Hematopoietic multipotent progenitor cell treated with erythropoietin and hydrocortisone succinate and interleukin-3 and kit ligand, for 8 days (in vitro differentiated cells): Measurements from ENCODE around the gene SLC4A9.

Experiments
- DNase-seq: peaks from one replicate; pipeline ENCODE4 v3.0.0-alpha.2; 2015

SLC4A9 gene, protein sequence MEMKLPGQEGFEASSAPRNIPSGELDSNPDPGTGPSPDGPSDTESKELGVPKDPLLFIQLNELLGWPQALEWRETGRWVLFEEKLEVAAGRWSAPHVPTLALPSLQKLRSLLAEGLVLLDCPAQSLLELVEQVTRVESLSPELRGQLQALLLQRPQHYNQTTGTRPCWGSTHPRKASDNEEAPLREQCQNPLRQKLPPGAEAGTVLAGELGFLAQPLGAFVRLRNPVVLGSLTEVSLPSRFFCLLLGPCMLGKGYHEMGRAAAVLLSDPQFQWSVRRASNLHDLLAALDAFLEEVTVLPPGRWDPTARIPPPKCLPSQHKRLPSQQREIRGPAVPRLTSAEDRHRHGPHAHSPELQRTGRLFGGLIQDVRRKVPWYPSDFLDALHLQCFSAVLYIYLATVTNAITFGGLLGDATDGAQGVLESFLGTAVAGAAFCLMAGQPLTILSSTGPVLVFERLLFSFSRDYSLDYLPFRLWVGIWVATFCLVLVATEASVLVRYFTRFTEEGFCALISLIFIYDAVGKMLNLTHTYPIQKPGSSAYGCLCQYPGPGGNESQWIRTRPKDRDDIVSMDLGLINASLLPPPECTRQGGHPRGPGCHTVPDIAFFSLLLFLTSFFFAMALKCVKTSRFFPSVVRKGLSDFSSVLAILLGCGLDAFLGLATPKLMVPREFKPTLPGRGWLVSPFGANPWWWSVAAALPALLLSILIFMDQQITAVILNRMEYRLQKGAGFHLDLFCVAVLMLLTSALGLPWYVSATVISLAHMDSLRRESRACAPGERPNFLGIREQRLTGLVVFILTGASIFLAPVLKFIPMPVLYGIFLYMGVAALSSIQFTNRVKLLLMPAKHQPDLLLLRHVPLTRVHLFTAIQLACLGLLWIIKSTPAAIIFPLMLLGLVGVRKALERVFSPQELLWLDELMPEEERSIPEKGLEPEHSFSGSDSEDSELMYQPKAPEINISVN

DNA sequence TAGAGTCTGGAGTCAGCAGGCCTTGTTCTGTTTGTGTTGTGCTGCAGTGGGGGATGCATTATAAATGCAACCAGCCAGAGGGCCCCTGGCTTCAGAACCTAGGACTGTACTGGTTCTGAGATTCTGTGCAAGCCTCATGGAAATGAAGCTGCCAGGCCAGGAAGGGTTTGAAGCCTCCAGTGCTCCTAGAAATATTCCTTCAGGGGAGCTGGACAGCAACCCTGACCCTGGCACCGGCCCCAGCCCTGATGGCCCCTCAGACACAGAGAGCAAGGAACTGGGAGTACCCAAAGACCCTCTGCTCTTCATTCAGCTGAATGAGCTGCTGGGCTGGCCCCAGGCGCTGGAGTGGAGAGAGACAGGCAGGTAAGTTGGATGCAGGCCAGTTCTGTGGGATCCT is at the start of gene SLC4A9:
SLC4A9 (plus strand) TSS at position 94 of the 400 bp plus-strand sequence; CDS start at position 137, 43 bp downstream.
- DNase-seq, result no peak

DNA sequence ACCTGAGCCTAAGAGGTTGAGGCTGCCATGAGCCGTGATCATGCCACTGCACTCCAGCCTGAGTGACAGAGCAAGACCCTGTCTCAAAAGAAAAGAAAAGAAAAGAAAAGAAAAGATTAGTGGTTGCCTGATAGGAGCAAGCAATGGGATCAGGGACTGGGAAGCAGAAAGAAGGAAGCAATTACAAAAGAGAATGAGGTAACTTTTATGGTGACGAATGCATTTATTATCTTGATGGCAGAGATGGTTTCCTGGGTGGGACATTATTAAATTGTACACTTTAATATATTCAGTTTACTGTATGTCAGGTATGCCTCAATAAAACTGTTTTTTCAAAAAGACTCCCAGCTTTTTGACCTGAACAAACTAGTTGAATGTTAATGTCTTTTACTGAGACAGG is 49.6 kb upstream of the SLC4A9 start:
- no peak for DNase-seq

DNA sequence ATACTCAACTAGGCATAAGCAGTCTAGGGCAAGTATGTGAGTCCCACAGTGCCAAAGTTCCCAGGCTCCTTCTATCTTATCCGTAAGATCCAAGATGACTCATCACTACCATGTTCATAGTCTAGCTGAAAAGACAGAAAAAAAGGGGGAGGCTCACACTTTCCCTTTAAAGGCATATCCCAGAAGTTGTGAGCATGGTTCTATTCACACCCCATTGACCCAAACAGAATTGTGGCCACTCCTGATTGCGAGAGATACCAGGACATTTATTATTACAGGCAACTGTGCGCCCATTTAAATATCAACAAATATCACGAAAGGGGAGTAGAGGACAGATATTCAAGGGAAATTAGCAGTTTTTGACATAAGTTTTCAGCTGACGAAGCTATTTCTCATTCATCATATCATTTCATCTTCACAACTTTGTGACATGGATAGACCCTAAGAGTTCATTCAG is 49.0 kb upstream of the SLC4A9 start:
- DNase-seq, result no peak

- DNase-seq, result no peak
Measured at GRCh38 chr5:140312067-140312790, 47.8 kb upstream of the SLC4A9 start.

DNA sequence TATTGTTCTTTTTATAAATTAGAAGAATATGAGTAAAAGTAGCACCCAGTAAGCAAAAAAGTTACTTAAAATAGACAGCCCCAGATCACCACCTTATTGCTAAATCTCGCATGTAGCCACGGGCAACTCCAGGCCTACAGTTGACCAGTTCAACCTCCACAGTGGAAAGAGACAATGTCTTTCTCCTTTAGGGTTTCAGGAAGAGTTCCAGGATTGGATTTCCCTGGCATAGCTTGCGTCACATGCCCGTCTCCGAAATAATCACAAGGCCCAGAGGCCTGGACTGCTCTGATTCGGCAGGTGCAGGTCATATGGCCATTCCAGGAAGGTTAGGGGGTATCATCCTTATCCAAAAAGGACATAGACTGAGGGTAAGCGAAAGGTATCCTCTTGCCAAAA is 47.2 kb upstream of the SLC4A9 start:
- DNase-seq, result no peak

DNA sequence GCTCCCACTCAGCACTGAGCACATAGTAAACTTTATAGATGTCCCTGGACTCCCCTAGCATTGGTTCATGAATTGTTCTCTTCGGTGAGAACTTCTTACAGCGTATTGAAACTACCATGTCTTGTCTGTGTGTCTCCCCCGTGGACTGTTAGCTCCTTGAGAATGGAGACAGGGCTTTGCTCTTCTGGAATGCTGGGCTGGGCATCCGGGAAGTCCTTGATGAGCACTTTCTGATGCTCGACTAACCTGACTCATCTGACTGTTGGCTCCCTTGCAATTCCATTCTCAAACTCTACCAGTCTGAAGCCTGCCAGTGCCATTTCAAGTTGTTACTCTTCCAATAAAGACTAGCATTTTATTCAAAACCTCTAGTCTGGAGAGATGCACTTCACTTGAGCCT is 42.1 kb upstream of the SLC4A9 start:
- DNase-seq, result no peak

- no peak for DNase-seq
Measured at GRCh38 chr5:140318792-140319191, 41.2 kb upstream of the SLC4A9 start.

- DNase-seq, result no peak
Measured at GRCh38 chr5:140319833-140320232, 40.2 kb upstream of the SLC4A9 start.

- no peak for DNase-seq
Measured at GRCh38 chr5:140321796-140322195, 38.2 kb upstream of the SLC4A9 start.

GRCh38 chr5:140322751-140323731 is 37.0 kb upstream of the SLC4A9 start:
- no peak for DNase-seq

- no peak for DNase-seq
Measured at GRCh38 chr5:140324041-140324600, 35.9 kb upstream of the SLC4A9 start.

DNA sequence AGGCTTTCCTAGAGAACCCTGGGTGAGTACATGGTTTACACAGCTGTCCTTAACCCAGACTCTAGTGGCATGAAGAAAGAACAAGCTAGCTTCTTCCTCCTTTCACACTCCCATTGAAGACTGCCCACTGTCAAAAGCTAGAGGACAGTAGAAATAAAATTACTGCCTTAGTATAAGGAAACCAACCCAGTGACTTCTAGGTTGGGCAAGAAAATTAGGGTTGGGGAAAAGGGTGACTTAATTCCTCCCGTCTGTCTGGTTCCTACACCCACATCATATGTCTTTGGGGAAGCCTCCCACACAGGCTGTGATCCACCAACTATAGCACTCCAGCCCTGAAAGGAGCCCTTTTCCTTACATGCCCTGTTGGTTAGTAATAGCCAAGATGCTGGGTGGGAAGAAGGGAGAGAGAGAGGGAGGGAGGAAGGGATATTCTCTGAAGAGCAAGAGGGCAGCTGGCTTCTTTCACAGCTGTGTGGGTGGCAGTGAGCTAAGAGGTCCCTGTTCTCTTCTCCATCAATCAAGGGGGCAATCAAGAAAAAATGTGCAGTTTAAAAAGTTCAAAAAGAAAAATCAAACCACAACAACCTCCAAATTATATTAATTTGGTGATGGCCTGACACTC is 35.3 kb upstream of the SLC4A9 start:
- no peak for DNase-seq

GRCh38 chr5:140325486-140325885 is 34.5 kb upstream of the SLC4A9 start:
- no peak for DNase-seq

- DNase-seq, result no peak
Measured at GRCh38 chr5:140327589-140327988, 32.4 kb upstream of the SLC4A9 start.

GRCh38 chr5:140328036-140328764 is 31.8 kb upstream of the SLC4A9 start:
- no peak for DNase-seq

DNA sequence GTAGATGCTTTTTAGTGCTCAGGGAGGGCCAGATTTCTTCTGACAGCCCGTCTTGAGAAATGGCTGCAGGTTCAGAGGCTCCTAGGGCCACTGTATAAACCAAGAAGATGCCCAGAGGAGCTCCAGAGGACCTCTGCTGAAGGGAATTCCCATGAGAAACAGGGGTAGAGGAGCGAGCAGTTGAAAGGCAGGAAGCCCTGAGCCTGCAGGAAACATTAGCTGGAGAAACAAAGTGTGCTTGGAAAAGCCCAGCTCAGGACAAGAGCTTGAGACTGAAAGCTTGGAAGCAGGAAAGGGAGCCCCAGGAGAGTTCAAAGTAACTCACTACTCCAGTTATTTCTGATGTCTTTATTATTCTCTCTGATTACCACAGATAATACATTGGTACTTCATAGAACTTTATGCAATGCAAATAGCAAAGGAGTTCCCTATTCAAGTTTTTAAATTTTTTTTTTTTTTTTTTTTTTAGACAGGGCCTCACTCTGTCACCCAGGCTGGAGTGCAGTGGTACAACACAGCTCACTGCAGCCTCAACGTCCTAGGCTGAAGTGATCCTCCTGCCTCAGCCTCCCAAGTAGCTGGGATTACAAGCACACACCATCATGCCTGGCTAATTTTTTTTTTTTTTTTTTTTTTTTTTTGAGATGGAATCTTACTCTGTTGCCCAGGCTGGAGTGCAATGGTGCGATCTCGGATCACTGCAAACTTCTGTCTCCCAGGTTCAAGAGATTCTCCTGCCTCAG is 30.1 kb upstream of the SLC4A9 start:
- DNase-seq, result no peak

- no peak for DNase-seq
Measured at GRCh38 chr5:140331638-140332037, 28.4 kb upstream of the SLC4A9 start.

DNA sequence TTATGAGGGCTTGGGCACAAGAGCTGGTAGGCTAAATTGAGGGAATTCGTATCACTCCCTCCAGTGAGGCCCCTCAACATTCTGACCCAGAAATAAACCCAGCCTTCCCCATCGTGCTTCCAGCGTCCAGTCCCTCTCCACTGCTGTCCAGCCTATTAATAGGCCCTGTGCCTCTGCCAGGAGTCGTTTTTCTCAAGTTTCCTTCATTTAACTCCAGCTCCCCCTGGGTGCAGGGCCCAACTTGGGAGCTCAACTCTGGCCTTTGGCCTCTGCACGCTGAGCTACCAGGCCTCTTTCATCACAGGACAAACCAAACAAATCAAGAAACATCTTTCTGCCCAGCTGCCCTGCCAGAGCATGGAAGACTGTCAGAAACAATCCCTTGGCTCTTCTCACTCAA is 23.6 kb upstream of the SLC4A9 start:
- DNase-seq, result no peak

DNA sequence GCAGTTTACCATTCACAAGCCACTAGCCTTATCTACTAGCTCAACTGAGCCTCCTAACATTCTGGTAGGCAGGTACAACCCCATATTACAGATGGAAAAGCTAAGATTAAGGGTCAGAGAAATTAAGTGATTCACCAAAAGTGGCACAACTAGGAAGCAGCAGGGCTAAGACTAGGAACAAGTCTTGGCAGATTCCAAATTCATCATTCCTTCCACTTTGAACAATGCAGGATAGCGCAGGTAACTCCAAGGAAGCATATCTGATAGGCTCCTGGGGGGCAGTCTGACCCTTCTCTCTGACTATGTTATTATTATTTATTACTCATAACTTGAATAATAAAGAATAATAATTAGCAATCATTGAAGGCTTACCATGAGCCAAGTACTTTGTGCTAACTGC is 22.1 kb upstream of the SLC4A9 start:
- no peak for DNase-seq

GRCh38 chr5:140338336-140338735 is 21.7 kb upstream of the SLC4A9 start:
- DNase-seq, result no peak
